PC-9 (cell line): Measurements from ENCODE around the gene MAST4. TPM values are rescaled to one million over a fixed set of nuclear protein-coding genes. Genes with fewer than 3 reads are reported as not detected.
A peak's percentile ranks its signal among the peaks of the same experiment; 100 is the strongest.

Experiments
- BruUV-seq: library from RNA; stranded (reverse); fragments of 400-500 nt; replicated peaks from 2 replicates; lab custom pipeline; 2021; lab: Mats Ljungman, UMichigan
- CTCF ChIA-PET: fragments of 300-600 bp; sonication (Branson Sonifier 250); formaldehyde crosslinking; loops from one replicate; lab custom pipeline; 2022; ENCODE audit warnings: antibody characterized with exemption; lab: Charles Lee
- POLR2A ChIA-PET: fragments of 300-600 bp; sonication (Branson Sonifier 250); formaldehyde crosslinking; loops from one replicate; lab custom pipeline; 2022; ENCODE audit warnings: antibody characterized with exemption; ENCODE audit not compliant: unreplicated experiment; lab: Charles Lee
- DNase-seq, 2 experiments: peaks; one replicate each; pipeline versions ENCODE4 v3.0.0 to v3.0.0-alpha.2; 2015 to 2022; ENCODE audit warnings: mixed read lengths in 1 of 2
- H2AFZ ChIP-seq: fragments of 200-600 bp; sonication (generic); 2 replicates; pipeline ENCODE4 v1.8.1; 2017; ENCODE audit warnings: antibody characterized with exemption
- H3F3A ChIP-seq: fragments of 200-600 bp; sonication (generic); 2 replicates; pipeline ENCODE4 v1.8.1; 2017; ENCODE audit warnings: antibody characterized with exemption, mild to moderate bottlenecking, low read depth; ENCODE audit not compliant: insufficient read depth
- H3K27ac ChIP-seq: fragments of 200-600 bp; sonication (generic); 2 replicates; pipeline ENCODE4 v1.6.1; 2016; ENCODE audit warnings: mixed run types
- H3K27me3 ChIP-seq: fragments of 200-600 bp; sonication (generic); 2 replicates; pipeline ENCODE4 v1.6.1; 2016; ENCODE audit warnings: low read depth, mixed run types; ENCODE audit not compliant: insufficient read depth
- H3K36me3 ChIP-seq: fragments of 200-600 bp; sonication (generic); 2 replicates; pipeline ENCODE4 v1.6.1; 2016; ENCODE audit warnings: low read depth, mixed run types
- H3K4me1 ChIP-seq: fragments of 200-600 bp; sonication (generic); replicated peaks from 2 replicates; pipeline ENCODE4 v1.6.1; 2016; ENCODE audit warnings: mixed run types; ENCODE audit not compliant: insufficient read depth
- H3K4me2 ChIP-seq: fragments of 200-600 bp; sonication (generic); 2 replicates; pipeline ENCODE4 v1.6.1; 2017; ENCODE audit warnings: mixed run types
- H3K4me3 ChIP-seq: fragments of 200-600 bp; sonication (generic); 2 replicates; pipeline ENCODE4 v1.6.1; 2016; ENCODE audit warnings: mixed run types
- H3K79me2 ChIP-seq: fragments of 200-600 bp; sonication (generic); 2 replicates; pipeline ENCODE4 v1.6.1; 2017; ENCODE audit warnings: low read depth, mixed run types
- H3K9me2 ChIP-seq: fragments of 200-600 bp; sonication (generic); 2 replicates; pipeline ENCODE4 v1.8.1; 2017; ENCODE audit warnings: mild to moderate bottlenecking; ENCODE audit not compliant: insufficient read depth
- H3K9me3 ChIP-seq: fragments of 200-600 bp; sonication (generic); 2 replicates; pipeline ENCODE4 v1.8.1; 2016; ENCODE audit warnings: low read depth; ENCODE audit not compliant: insufficient read depth
- H4K20me1 ChIP-seq: fragments of 200-600 bp; sonication (generic); 2 replicates; pipeline ENCODE4 v1.8.1; 2017; ENCODE audit not compliant: insufficient read depth
- EZH2 ChIP-seq: fragments of 200-600 bp; sonication (generic); IDR thresholded peaks from 2 replicates; pipeline ENCODE4 v1.8.0; 2017; ENCODE audit warnings: antibody characterized with exemption, low read depth
- intact Hi-C: fragments of 100-400 bp; cut with micrococcal nuclease; formaldehyde crosslinking; loops from one replicate; pipeline ENCODE4 v1.10.0; 2022; ENCODE audit not compliant: unreplicated experiment
- total RNA-seq: library from RNA; stranded (reverse); gene quantifications from 2 replicates; pipeline ENCODE4 v1.2.3, GENCODE V29; 2021
- TF ChIP-seq, protein P1 (sequence below): fragments of 200-600 bp; sonication (generic); conservative IDR thresholded peaks from 2 replicates; pipeline ENCODE4 v1.6.1; 2017; ENCODE audit warnings: mixed run types, antibody characterized with exemption, mild to moderate bottlenecking, moderate library complexity

The MAST4 gene
- total RNA-seq, 1 experiment from 2014 or later, result 19.3 TPM

DNA sequence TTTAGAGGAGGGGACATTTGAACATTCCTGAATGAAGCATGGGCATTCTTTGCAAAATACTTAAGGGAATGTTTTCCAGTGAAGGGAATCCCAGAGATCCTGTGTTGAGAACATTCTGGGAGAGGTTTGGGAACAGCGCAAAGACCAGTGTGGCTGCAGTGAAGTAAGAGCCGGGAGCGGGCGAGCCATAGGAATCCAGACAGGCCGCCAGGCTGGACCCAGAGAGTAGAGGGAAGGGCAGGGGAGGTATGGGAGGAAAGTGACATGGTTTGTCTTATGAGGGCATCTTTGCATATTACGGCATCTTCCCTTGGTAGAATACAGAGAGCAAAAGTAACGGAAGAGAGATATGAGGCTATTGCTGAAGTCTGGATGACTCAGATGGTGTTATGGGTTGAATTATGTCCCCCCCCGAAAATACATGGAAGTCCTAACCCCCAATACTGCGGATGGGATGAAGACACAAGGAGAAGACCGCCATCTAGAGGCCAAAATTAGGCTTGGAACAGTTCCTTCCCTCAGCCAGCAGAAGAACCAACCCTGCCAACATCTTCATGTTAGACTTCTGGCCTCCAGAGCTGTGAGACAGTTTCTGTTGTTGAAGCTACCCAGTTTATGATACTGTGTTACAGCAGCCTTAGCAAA, 268.2 kb downstream of the MAST4 start:
- no peaks in the 10 kb centered on the region for H4K20me1 ChIP-seq
- BruUV-seq, result no TSS peak
- peak in 1 of 2 experiments; percentile 25 for DNase-seq
- no peak overlapping the region for H2AFZ ChIP-seq
- H3K9me2 ChIP-seq, result no peaks in the 10 kb centered on the region
- ChIA-PET POLR2A (no interaction called here), CTCF (no interaction called here)
- no peak overlapping the region for H3K27ac ChIP-seq
- H3K27me3 ChIP-seq, result no peaks in the 10 kb centered on the region
- H3K4me1 ChIP-seq, result peaks cover 19% of the 10 kb centered on the region
- intact Hi-C loops, result loop anchor here (2.0 kb wide), 2 partner anchors 50 to 694 kb away; no protein-coding TSS in a partner anchor
- H3K36me3 ChIP-seq, result no peaks in the 10 kb centered on the region
- TF ChIP-seq, protein P1, sequence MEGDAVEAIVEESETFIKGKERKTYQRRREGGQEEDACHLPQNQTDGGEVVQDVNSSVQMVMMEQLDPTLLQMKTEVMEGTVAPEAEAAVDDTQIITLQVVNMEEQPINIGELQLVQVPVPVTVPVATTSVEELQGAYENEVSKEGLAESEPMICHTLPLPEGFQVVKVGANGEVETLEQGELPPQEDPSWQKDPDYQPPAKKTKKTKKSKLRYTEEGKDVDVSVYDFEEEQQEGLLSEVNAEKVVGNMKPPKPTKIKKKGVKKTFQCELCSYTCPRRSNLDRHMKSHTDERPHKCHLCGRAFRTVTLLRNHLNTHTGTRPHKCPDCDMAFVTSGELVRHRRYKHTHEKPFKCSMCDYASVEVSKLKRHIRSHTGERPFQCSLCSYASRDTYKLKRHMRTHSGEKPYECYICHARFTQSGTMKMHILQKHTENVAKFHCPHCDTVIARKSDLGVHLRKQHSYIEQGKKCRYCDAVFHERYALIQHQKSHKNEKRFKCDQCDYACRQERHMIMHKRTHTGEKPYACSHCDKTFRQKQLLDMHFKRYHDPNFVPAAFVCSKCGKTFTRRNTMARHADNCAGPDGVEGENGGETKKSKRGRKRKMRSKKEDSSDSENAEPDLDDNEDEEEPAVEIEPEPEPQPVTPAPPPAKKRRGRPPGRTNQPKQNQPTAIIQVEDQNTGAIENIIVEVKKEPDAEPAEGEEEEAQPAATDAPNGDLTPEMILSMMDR, result peak; percentile 80
- TF ChIP-seq EZH2, result no peak
- H3K4me3 ChIP-seq, result no peak overlapping the region
- no peak overlapping the region for H3K4me2 ChIP-seq
- no peaks in the 10 kb centered on the region for H3K79me2 ChIP-seq
- H3F3A ChIP-seq, result peaks cover 8% of the 10 kb centered on the region; the same call in 1 of the 2 replicates
- no peaks in the 10 kb centered on the region for H3K9me3 ChIP-seq

DNA sequence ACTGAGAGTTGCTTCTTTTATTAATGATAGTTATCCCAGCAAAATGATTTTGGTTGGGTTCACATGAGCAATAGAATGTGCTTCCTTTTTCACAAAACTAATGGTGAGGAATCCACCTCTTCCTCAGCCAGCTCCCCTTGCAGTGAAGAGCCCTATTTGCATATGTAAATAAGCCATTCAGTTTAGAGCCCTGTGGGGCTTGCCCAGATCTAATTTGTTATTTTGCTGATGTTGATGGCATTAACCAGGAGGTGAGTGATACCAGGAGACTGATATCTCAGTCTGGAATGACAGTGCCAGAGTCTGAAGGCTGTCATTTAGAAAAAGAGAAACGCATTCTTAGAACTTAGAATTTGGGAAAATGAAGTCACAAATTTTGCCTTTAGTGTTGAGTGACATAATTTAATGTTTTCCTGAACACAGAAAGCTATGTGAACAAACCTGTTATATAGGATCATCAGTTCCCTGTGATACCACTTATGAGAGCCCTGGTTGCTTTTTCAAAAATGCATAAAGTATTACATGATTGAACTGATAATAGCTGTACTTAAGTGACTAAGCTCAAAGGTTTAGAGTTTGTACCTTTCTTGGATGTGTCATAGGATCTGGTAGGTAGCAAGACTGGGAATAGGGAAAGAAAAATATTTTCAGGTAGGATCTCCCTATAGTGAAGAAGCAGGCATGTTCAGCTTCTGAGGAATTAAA, 271.6 kb downstream of the MAST4 start:
- H3K9me3 ChIP-seq, result no peaks in the 10 kb centered on the region
- H2AFZ ChIP-seq, result peak overlapping the region; percentile 28
- H3F3A ChIP-seq, result peaks cover 8% of the 10 kb centered on the region; the same call in 1 of the 2 replicates
- ChIA-PET CTCF (interaction anchor here (0.9 to 1.5 kb wide), 2 partner anchors 10 to 53 kb away, joined by 4 to 5 read pairs; no protein-coding TSS in a partner anchor), POLR2A (interaction anchor here (0.6 to 1.0 kb wide), 2 partner anchors 15 to 18 kb away, joined by 4 to 10 read pairs; no protein-coding TSS in a partner anchor)
- DNase-seq, result peak in 1 of 2 experiments; percentile 87
- H3K27ac ChIP-seq, result peak overlapping the region; percentile 44
- H3K4me3 ChIP-seq, result no peak overlapping the region
- no peaks in the 10 kb centered on the region for H3K79me2 ChIP-seq
- no peaks in the 10 kb centered on the region for H4K20me1 ChIP-seq
- intact Hi-C loops, result loop anchor here (5.0 kb wide), 1 partner anchor 340 kb away; no protein-coding TSS in a partner anchor
- H3K36me3 ChIP-seq, result no peaks in the 10 kb centered on the region
- no peaks in the 10 kb centered on the region for H3K27me3 ChIP-seq
- peaks cover 19% of the 10 kb centered on the region for H3K4me1 ChIP-seq
- TF ChIP-seq EZH2, result no peak
- TF ChIP-seq, protein P1, result no peak
- BruUV-seq, result no TSS peak
- peak overlapping the region; percentile 28 for H3K4me2 ChIP-seq
- H3K9me2 ChIP-seq, result no peaks in the 10 kb centered on the region

DNA sequence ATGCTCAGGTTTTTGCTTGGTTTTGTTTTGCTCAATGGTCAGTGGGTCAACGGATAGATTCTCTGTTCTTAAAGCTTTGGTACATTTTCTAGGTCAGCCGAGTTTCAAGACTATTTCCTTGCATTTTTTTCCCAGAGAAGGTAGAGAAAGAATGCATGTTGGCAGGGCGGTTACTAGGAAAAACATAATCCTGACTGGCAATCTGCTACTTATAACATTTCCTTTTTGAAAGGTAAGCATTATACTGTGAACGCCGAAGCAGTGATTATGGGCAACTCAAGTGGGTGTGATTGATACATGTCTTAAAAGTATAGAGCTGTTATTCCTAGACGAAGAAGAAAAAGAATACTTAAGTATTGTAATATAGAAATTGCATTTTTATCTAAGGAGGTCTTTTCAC, 273.2 kb downstream of the MAST4 start:
- TF ChIP-seq EZH2, result no peak
- TF ChIP-seq, protein P1, result no peak
- H4K20me1 ChIP-seq, result no peaks in the 10 kb centered on the region
- no peaks in the 10 kb centered on the region for H3K79me2 ChIP-seq
- no TSS peak for BruUV-seq
- H3K27ac ChIP-seq, result no peak overlapping the region
- no peak for DNase-seq
- no peak overlapping the region for H2AFZ ChIP-seq
- peaks cover 8% of the 10 kb centered on the region; the same call in 1 of the 2 replicates for H3F3A ChIP-seq
- H3K9me2 ChIP-seq, result no peaks in the 10 kb centered on the region
- POLR2A ChIA-PET, result no interaction called here
- H3K4me3 ChIP-seq, result no peak overlapping the region
- CTCF ChIA-PET, result no interaction called here
- H3K27me3 ChIP-seq, result no peaks in the 10 kb centered on the region
- H3K4me1 ChIP-seq, result peaks cover 19% of the 10 kb centered on the region
- intact Hi-C loops, result loop anchor here (5.0 kb wide), 1 partner anchor 338 kb away; no protein-coding TSS in a partner anchor
- no peaks in the 10 kb centered on the region for H3K36me3 ChIP-seq
- H3K4me2 ChIP-seq, result no peak overlapping the region
- H3K9me3 ChIP-seq, result no peaks in the 10 kb centered on the region
